ENCODE data around the gene FRMD7. TPM values are rescaled to one million over a fixed set of nuclear protein-coding genes. Genes with fewer than 3 reads are reported as not detected.

The FRMD7 gene
- total RNA-seq, 1 donor from 2014 or later: not detected

GRCh38 chrX:132094164-132094563 is 33.7 kb downstream of the FRMD7 start:
- TF ChIP-seq CTCF (IDR thresholded peaks at IDR 0.05): no peak
- Mint-ChIP-seq H3K27ac (no peak overlapping the region), H3K4me3 (no peak overlapping the region), H3K27me3 (no peaks in the 10 kb centered on the region), H3K9me3 (no peaks in the 10 kb centered on the region), H3K4me1 (peaks cover 3% of the 10 kb centered on the region), H3K36me3 (ENCODE audit: low read depth) (no peaks in the 10 kb centered on the region)
- CTCF ChIA-PET: interaction anchor here (3.3 kb wide), 1 partner anchor 126 kb away, joined by 39 read pairs; the partner anchor contains the start of gene RAP2C
- POLR2A ChIA-PET: no interaction called here
- intact Hi-C loops (cut with micrococcal nuclease): no loop called here
- no peak for ATAC-seq (ENCODE audit: low read depth)
- no peak for DNase-seq

DNA sequence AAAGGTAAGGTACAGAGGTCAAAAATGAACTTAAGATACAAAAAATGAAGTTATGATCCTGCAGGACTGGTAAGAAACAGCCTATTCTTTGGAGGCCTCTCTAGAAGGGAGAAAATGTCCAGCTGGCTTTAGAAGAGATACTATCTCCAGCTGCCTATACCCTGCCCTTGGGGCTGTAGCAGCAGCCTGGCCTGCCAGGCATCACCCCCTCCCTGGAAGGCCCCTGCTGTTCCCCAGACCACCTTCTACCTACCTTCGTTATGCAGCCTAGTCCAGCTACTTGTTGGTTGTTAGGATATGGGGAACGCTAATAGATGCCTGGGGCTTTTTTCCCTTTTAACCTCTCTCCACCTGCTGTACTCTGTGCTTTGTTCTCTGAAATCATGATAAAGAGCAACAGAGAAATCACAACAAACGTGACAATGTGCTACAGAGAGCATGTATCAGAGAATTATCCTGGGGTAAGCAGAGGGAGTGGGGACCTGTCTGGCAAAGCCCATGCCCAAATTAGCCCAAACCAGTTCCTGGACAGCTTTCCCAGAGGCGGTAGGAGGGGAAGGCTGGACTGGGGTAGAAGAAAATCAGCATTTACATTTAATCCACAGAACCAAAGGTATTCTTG is 34.5 kb downstream of the FRMD7 start:
- intact Hi-C loops (cut with micrococcal nuclease): no loop called here
- ChIA-PET POLR2A (no interaction called here), CTCF (interaction anchor here (3.3 kb wide), 1 partner anchor 126 kb away, joined by 39 read pairs; the partner anchor contains the start of gene RAP2C)
- no peak for TF ChIP-seq CTCF (IDR thresholded peaks at IDR 0.05)
- Mint-ChIP-seq H3K9me3 (no peaks in the 10 kb centered on the region), H3K36me3 (ENCODE audit: low read depth) (no peaks in the 10 kb centered on the region), H3K4me3 (no peak overlapping the region), H3K4me1 (peaks cover 3% of the 10 kb centered on the region), H3K27me3 (no peaks in the 10 kb centered on the region), H3K27ac (no peak overlapping the region)
- ATAC-seq (ENCODE audit: low read depth) (no peak), DNase-seq (no peak)

GRCh38 chrX:132092439-132093065 is 35.3 kb downstream of the FRMD7 start:
- ChIA-PET POLR2A (interaction anchor here (1.1 kb wide), 1 partner anchor 124 kb away, joined by 5 read pairs; no protein-coding TSS in a partner anchor), CTCF (interaction anchor here (0.6 to 3.3 kb wide), 12 partner anchors 10 to 539 kb away, joined by 3 to 39 read pairs (median 4); partner anchors contain the start of gene RAP2C)
- Mint-ChIP-seq H3K4me1 (peaks cover 3% of the 10 kb centered on the region), H3K4me3 (no peak overlapping the region), H3K36me3 (ENCODE audit: low read depth) (no peaks in the 10 kb centered on the region), H3K9me3 (no peaks in the 10 kb centered on the region), H3K27me3 (peaks cover 2% of the 10 kb centered on the region), H3K27ac (no peak overlapping the region)
- DNase-seq (no peak), ATAC-seq (ENCODE audit: low read depth) (peak; percentile 58)
- intact Hi-C loops (cut with micrococcal nuclease): loop anchor here (1.0 kb wide), 3 partner anchors 127 to 539 kb away; partner anchors contain the start of gene RAP2C
- no peak for TF ChIP-seq CTCF (IDR thresholded peaks at IDR 0.05)

GRCh38 chrX:132090403-132091159 is 37.2 kb downstream of the FRMD7 start:
- H3K9me3 Mint-ChIP-seq: no peaks in the 10 kb centered on the region
- intact Hi-C loops (cut with micrococcal nuclease): no loop called here
- no peak for TF ChIP-seq CTCF (IDR thresholded peaks at IDR 0.05)
- ChIA-PET POLR2A (no interaction called here), CTCF (interaction anchor here (0.9 to 1.5 kb wide), 2 partner anchors 13 to 129 kb away, joined by 3 read pairs; no protein-coding TSS in a partner anchor)
- no peaks in the 10 kb centered on the region for H3K36me3 Mint-ChIP-seq (ENCODE audit: low read depth)
- no peak overlapping the region for H3K4me3 Mint-ChIP-seq
- peaks cover 2% of the 10 kb centered on the region for H3K27me3 Mint-ChIP-seq
- ATAC-seq (ENCODE audit: low read depth) (no peak), DNase-seq (no peak)
- H3K27ac Mint-ChIP-seq: no peak overlapping the region
- H3K4me1 Mint-ChIP-seq: peaks cover 3% of the 10 kb centered on the region

GRCh38 chrX:132088864-132089263 is 39.0 kb downstream of the FRMD7 start:
- ChIA-PET CTCF (no interaction called here), POLR2A (interaction anchor here (0.5 kb wide), 1 partner anchor 96 kb away, joined by 3 read pairs; no protein-coding TSS in a partner anchor)
- no peak for TF ChIP-seq CTCF (IDR thresholded peaks at IDR 0.05)
- DNase-seq: no peak
- intact Hi-C loops (cut with micrococcal nuclease): no loop called here
- no peak for ATAC-seq (ENCODE audit: low read depth)
- H3K4me1 Mint-ChIP-seq: peaks cover 3% of the 10 kb centered on the region
- no peaks in the 10 kb centered on the region for H3K36me3 Mint-ChIP-seq (ENCODE audit: low read depth)
- peaks cover 2% of the 10 kb centered on the region for H3K27me3 Mint-ChIP-seq
- no peak overlapping the region for H3K27ac Mint-ChIP-seq
- no peak overlapping the region for H3K4me3 Mint-ChIP-seq
- H3K9me3 Mint-ChIP-seq: no peaks in the 10 kb centered on the region

Data from activated B cell treated with CpG ODN at 0.5 μM for 24 hours (primary cell).